Neural cell (in vitro differentiated cells): Measurements from ENCODE around the gene PRAC1. TPM values are rescaled to one million over a fixed set of nuclear protein-coding genes. Genes with fewer than 3 reads are reported as not detected.

Experiments
- H2AFZ ChIP-seq: fragments of 200-600, 300-800 bp; sonication (generic), shearing (Covaris generic); 2 replicates; pipeline ENCODE4 v1.6.0; 2014; ENCODE audit warnings: low read depth, mild to moderate bottlenecking, antibody characterized with exemption, low read length, moderate library complexity
- H3F3A ChIP-seq: fragments of 200-600 bp; shearing (Covaris generic); 2 replicates; pipeline ENCODE4 v1.6.1; 2016; ENCODE audit warnings: mild to moderate bottlenecking, moderate library complexity, mixed read lengths, antibody characterized with exemption, low read length; ENCODE audit not compliant: insufficient read depth, poor library complexity, severe bottlenecking
- H3K27ac ChIP-seq: fragments of 200-600, 300-800 bp; sonication (generic), shearing (Covaris generic); 2 replicates; pipeline ENCODE4 v1.5.1; 2014; ENCODE audit warnings: mild to moderate bottlenecking, low read length, moderate library complexity
- H3K27me3 ChIP-seq: fragments of 300-800, 200-600 bp; sonication (generic), shearing (Covaris generic); 2 replicates; pipeline ENCODE4 v1.6.0; 2014; ENCODE audit warnings: mild to moderate bottlenecking, low read depth, low read length, moderate library complexity; ENCODE audit not compliant: insufficient read depth
- H3K36me3 ChIP-seq: fragments of 300-800, 200-600 bp; sonication (generic), shearing (Covaris generic); 2 replicates; pipeline ENCODE4 v1.5.1; 2014; ENCODE audit warnings: mild to moderate bottlenecking, antibody characterized with exemption, low read length, moderate library complexity; ENCODE audit not compliant: insufficient read depth
- H3K4me2 ChIP-seq: fragments of 300-800, 200-600 bp; sonication (generic), shearing (Covaris generic); 2 replicates; pipeline ENCODE4 v1.6.0; 2014; ENCODE audit warnings: mild to moderate bottlenecking, low read length
- H3K4me3 ChIP-seq: fragments of 300-800, 200-600 bp; sonication (generic), shearing (Covaris generic); 2 replicates; pipeline ENCODE4 v1.5.1; 2014; ENCODE audit warnings: mild to moderate bottlenecking, low read length, moderate library complexity
- H3K79me2 ChIP-seq: fragments of 200-600 bp; shearing (Covaris generic); replicated peaks from 2 replicates; pipeline ENCODE4 v1.6.0; 2014; ENCODE audit warnings: mild to moderate bottlenecking, low read length, moderate library complexity; ENCODE audit not compliant: insufficient read depth
- H3K9ac ChIP-seq: fragments of 300-800, 200-600 bp; sonication (generic), shearing (Covaris generic); 2 replicates; pipeline ENCODE4 v1.6.1; 2016; ENCODE audit warnings: mild to moderate bottlenecking, low read length, mixed read lengths
- H3K9me2 ChIP-seq: fragments of 200-600 bp; shearing (Covaris generic); 2 replicates; pipeline ENCODE4 v1.6.1; 2016; ENCODE audit warnings: mild to moderate bottlenecking, low read length, mixed read lengths; ENCODE audit not compliant: insufficient read depth
- H3K9me3 ChIP-seq: fragments of 200-600, 300-800 bp; sonication (generic), shearing (Covaris generic); 2 replicates; pipeline ENCODE4 v1.6.1; 2016; ENCODE audit warnings: mild to moderate bottlenecking, mixed run types, low read length, moderate library complexity, mixed read lengths
- H4K20me1 ChIP-seq: fragments of 200-600 bp; shearing (Covaris generic); 2 replicates; pipeline ENCODE4 v1.6.1; 2016; ENCODE audit warnings: mild to moderate bottlenecking, mixed run types; ENCODE audit not compliant: insufficient read depth
- EP300 ChIP-seq: fragments of 450-650 bp; conservative IDR thresholded peaks from 2 replicates; pipeline ENCODE4 v1.6.1; 2014; ENCODE audit warnings: antibody characterized with exemption, mild to moderate bottlenecking, moderate library complexity; ENCODE audit not compliant: poor library complexity, severe bottlenecking
- EZH2 ChIP-seq: fragments of 200-600, 300-800 bp; shearing (Covaris generic), sonication (generic); IDR thresholded peaks from 2 replicates; pipeline ENCODE4 v1.6.1; 2014; ENCODE audit warnings: antibody characterized with exemption, low read length, borderline replicate concordance, mild to moderate bottlenecking; ENCODE audit not compliant: insufficient read depth, poor library complexity, severe bottlenecking
- MXI1 ChIP-seq: fragments of 450-650 bp; conservative IDR thresholded peaks from 2 replicates; pipeline ENCODE4 v1.6.1; 2014; ENCODE audit warnings: antibody characterized with exemption, mild to moderate bottlenecking; ENCODE audit not compliant: poor library complexity, severe bottlenecking
- POLR2AphosphoS5 ChIP-seq: IDR thresholded peaks from 2 replicates; pipeline ENCODE4 v1.6.1; 2012
- RAD21 ChIP-seq: fragments of 450-650 bp; conservative IDR thresholded peaks from 2 replicates; pipeline ENCODE4 v1.6.1; 2014; ENCODE audit warnings: antibody characterized with exemption, mild to moderate bottlenecking, moderate library complexity
- SMC3 ChIP-seq: fragments of 450-650 bp; conservative IDR thresholded peaks from 2 replicates; pipeline ENCODE4 v1.6.1; 2014; ENCODE audit warnings: antibody characterized with exemption, mild to moderate bottlenecking, moderate library complexity; ENCODE audit not compliant: poor library complexity
- TAF1 ChIP-seq: IDR thresholded peaks from 2 replicates; pipeline ENCODE4 v1.6.1; 2012; ENCODE audit warnings: low read depth
- polyA plus RNA-seq: library from polyadenylated mRNA; depleted of rRNA; stranded (reverse); fragments of >200 nt; gene quantifications from 2 replicates; pipeline ENCODE4 v1.2.3, GENCODE V29; 2014
- TF ChIP-seq, protein P1 (sequence below): fragments of 450-650 bp; IDR thresholded peaks from 2 replicates; pipeline ENCODE4 v1.5.1; 2014; ENCODE audit warnings: antibody characterized with exemption, mild to moderate bottlenecking, moderate library complexity; ENCODE audit not compliant: poor library complexity, severe bottlenecking
- TF ChIP-seq, protein P2 (sequence below): IDR thresholded peaks from 2 replicates; pipeline ENCODE4 v1.6.1; 2012; ENCODE audit warnings: borderline replicate concordance

Gene PRAC1
- polyA plus RNA-seq, 1 donor from 2014 or later, result not detected

DNA sequence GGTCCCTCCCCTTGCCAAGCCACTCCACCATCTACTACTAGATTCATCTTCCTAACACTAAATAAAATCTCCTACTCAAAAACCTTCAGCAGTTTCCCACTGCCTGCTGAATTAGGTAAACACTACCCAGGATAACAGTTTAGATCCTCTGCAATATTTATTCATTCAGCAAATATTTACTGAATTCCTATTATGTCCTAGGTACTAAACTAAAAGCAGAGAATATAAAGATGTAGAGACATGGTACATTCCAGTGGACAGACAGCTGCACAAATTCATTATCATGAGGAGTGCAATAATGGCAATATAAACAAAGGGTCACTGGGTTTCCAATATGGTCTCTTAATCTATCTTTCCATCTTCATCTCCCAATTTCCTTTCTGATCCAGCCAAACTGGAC is 37.0 kb upstream of the PRAC1 start:
- H3F3A ChIP-seq, result no peaks in the 10 kb centered on the region
- H3K27ac ChIP-seq, result no peak overlapping the region
- no peak overlapping the region for H2AFZ ChIP-seq
- H4K20me1 ChIP-seq, result no peaks in the 10 kb centered on the region
- no peak overlapping the region for H3K9ac ChIP-seq
- H3K79me2 ChIP-seq, result no peaks in the 10 kb centered on the region
- H3K4me2 ChIP-seq, result no peak overlapping the region
- no peaks in the 10 kb centered on the region for H3K9me3 ChIP-seq
- no peak overlapping the region for H3K4me3 ChIP-seq
- no peaks in the 10 kb centered on the region for H3K36me3 ChIP-seq
- TF ChIP-seq POLR2AphosphoS5 (no peak), SMC3 (no peak), MXI1 (no peak), TAF1 (no peak), EZH2 (no peak)
- TF ChIP-seq, protein P1, sequence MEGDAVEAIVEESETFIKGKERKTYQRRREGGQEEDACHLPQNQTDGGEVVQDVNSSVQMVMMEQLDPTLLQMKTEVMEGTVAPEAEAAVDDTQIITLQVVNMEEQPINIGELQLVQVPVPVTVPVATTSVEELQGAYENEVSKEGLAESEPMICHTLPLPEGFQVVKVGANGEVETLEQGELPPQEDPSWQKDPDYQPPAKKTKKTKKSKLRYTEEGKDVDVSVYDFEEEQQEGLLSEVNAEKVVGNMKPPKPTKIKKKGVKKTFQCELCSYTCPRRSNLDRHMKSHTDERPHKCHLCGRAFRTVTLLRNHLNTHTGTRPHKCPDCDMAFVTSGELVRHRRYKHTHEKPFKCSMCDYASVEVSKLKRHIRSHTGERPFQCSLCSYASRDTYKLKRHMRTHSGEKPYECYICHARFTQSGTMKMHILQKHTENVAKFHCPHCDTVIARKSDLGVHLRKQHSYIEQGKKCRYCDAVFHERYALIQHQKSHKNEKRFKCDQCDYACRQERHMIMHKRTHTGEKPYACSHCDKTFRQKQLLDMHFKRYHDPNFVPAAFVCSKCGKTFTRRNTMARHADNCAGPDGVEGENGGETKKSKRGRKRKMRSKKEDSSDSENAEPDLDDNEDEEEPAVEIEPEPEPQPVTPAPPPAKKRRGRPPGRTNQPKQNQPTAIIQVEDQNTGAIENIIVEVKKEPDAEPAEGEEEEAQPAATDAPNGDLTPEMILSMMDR, result no peak
- H3K9me2 ChIP-seq, result no peaks in the 10 kb centered on the region
- H3K27me3 ChIP-seq, result peaks cover 82% of the 10 kb centered on the region

DNA sequence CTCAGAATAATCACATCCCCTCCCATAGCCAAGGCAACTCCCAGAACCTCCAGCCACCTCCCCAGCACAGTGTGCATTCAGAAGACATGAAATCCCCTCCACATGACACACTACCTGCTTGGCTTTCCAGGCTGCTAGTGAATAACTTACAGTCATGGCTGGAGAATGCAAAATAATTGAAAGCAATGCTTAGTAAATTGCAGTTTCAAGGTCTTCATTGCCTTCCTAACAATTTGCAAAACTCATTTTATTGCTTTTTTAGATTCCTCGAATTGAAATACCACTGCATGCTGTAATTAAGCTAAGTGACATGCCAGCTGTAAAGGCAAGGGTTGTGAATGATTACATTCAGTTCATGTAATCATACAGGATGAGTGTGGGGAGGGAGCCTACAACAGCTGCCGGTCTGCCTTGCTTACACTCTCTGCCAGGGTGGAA is 35.2 kb upstream of the PRAC1 start:
- H3K27ac ChIP-seq, result no peak overlapping the region
- no peaks in the 10 kb centered on the region for H3K9me3 ChIP-seq
- H4K20me1 ChIP-seq, result no peaks in the 10 kb centered on the region
- no peaks in the 10 kb centered on the region for H3K79me2 ChIP-seq
- H2AFZ ChIP-seq, result no peak overlapping the region
- H3K4me2 ChIP-seq, result no peak overlapping the region
- TF ChIP-seq RAD21, result no peak
- TF ChIP-seq POLR2AphosphoS5, result no peak
- no peak for TF ChIP-seq MXI1
- TF ChIP-seq, protein P2, sequence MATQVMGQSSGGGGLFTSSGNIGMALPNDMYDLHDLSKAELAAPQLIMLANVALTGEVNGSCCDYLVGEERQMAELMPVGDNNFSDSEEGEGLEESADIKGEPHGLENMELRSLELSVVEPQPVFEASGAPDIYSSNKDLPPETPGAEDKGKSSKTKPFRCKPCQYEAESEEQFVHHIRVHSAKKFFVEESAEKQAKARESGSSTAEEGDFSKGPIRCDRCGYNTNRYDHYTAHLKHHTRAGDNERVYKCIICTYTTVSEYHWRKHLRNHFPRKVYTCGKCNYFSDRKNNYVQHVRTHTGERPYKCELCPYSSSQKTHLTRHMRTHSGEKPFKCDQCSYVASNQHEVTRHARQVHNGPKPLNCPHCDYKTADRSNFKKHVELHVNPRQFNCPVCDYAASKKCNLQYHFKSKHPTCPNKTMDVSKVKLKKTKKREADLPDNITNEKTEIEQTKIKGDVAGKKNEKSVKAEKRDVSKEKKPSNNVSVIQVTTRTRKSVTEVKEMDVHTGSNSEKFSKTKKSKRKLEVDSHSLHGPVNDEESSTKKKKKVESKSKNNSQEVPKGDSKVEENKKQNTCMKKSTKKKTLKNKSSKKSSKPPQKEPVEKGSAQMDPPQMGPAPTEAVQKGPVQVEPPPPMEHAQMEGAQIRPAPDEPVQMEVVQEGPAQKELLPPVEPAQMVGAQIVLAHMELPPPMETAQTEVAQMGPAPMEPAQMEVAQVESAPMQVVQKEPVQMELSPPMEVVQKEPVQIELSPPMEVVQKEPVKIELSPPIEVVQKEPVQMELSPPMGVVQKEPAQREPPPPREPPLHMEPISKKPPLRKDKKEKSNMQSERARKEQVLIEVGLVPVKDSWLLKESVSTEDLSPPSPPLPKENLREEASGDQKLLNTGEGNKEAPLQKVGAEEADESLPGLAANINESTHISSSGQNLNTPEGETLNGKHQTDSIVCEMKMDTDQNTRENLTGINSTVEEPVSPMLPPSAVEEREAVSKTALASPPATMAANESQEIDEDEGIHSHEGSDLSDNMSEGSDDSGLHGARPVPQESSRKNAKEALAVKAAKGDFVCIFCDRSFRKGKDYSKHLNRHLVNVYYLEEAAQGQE, result no peak
- TF ChIP-seq, protein P1, result no peak
- no peak for TF ChIP-seq TAF1
- TF ChIP-seq EP300, result no peak
- no peak for TF ChIP-seq SMC3
- no peak for TF ChIP-seq EZH2
- no peaks in the 10 kb centered on the region for H3F3A ChIP-seq
- no peaks in the 10 kb centered on the region for H3K9me2 ChIP-seq
- no peak overlapping the region for H3K9ac ChIP-seq
- no peak overlapping the region for H3K4me3 ChIP-seq
- peaks cover 92% of the 10 kb centered on the region for H3K27me3 ChIP-seq
- no peaks in the 10 kb centered on the region for H3K36me3 ChIP-seq
